ENCODE data around the gene ANKFY1. TPM values are rescaled to one million over a fixed set of nuclear protein-coding genes. Genes with fewer than 3 reads are reported as not detected.

Gene ANKFY1
- total RNA-seq, 2 donors from 2014 or later: 67.6 to 107 TPM

DNA sequence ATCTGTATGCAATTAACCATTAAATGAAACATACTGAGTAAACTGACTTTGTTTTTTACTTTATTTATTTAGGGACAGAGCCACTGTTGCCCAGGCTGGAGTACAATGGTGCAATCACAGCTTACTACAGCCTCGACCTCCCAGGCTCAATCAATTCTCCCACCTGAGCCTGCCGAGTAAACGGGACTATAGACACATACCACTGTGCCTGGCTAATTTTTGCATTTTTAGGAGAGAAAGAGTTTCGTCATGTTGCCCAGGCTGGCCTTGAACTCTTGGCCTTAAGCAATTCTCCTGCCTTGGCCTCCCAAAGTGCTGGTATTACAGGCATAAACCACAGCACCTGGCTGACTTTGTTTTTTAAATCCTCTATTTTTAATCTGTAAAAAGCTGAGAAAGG, 42.6 kb downstream of the ANKFY1 start:
- no peak for ATAC-seq
- H3K4me1 Mint-ChIP-seq (ENCODE audit: low read depth in 2 of 2): no peaks in the 10 kb centered on the region

DNA sequence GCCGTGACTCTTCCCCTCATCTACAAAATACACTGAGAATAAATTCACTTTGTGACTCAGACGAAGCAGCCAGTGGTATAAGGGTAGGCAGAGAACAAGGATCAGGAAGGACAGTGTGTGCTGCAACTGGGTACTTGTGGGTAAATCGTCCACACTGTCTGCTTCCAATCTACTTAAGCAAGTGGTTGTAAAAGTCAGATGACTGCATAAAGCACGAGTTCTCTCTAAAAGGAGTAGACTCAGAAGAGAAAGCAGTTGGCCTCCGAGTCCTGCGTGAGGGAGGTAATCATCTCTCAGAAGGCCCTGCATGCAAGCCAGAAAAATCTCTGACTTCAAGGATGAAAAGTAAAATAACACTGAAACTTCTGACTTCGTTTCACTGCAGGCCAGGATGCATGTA, 43.1 kb downstream of the ANKFY1 start:
- no peaks in the 10 kb centered on the region for H3K27me3 Mint-ChIP-seq
- peaks cover under 1% of the 10 kb centered on the region for H3K36me3 Mint-ChIP-seq
- no peak for DNase-seq (ENCODE audit: low spot score)
- no peak overlapping the region for H3K4me3 Mint-ChIP-seq
- no peak overlapping the region for H3K27ac Mint-ChIP-seq
- H3K4me1 Mint-ChIP-seq (ENCODE audit: low read depth in 2 of 2): peaks cover under 1% of the 10 kb centered on the region in 2 donors
- H3K9me3 Mint-ChIP-seq: no peaks in the 10 kb centered on the region
- ATAC-seq: no peak

More for the DNA sequence above, 42.6 kb downstream of the ANKFY1 start:
- no peaks in the 10 kb centered on the region for H3K9me3 Mint-ChIP-seq
- DNase-seq (ENCODE audit: low spot score): no peak
- no peaks in the 10 kb centered on the region for H3K27me3 Mint-ChIP-seq
- no peak overlapping the region for H3K4me3 Mint-ChIP-seq
- no peaks in the 10 kb centered on the region for H3K36me3 Mint-ChIP-seq
- no peak overlapping the region for H3K27ac Mint-ChIP-seq

DNA sequence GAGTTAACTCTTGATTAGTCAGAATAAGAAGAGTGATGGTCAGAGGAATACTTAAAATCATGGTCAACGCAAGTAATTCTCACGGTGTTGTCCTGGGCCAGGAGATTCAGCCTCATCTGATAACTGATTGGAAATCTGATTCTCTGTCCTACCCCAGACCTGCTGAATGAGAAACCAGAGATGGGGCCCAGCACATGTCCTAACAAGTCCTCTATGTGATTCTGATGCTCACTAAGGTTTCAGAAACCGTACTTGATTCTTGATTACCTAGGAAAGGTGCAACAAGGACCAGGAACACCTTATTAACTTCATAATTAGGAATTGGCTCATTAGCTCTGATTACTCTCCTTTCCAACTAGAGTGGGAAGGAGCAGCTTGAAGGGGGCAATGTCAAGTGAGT, 44.5 kb downstream of the ANKFY1 start:
- no peak for DNase-seq (ENCODE audit: low spot score)
- H3K36me3 Mint-ChIP-seq: peaks cover 5% of the 10 kb centered on the region
- H3K4me3 Mint-ChIP-seq: no peak overlapping the region
- no peaks in the 10 kb centered on the region for H3K27me3 Mint-ChIP-seq
- no peak for ATAC-seq
- H3K27ac Mint-ChIP-seq: no peak overlapping the region
- no peaks in the 10 kb centered on the region for H3K9me3 Mint-ChIP-seq
- H3K4me1 Mint-ChIP-seq (ENCODE audit: low read depth in 2 of 2): peaks cover 6 to 7% of the 10 kb centered on the region in 2 donors

- peaks cover 6 to 7% of the 10 kb centered on the region in 2 donors for H3K4me1 Mint-ChIP-seq (ENCODE audit: low read depth in 2 of 2)
- no peaks in the 10 kb centered on the region for H3K27me3 Mint-ChIP-seq
- DNase-seq (ENCODE audit: low spot score) (no peak), ATAC-seq (no peak)
- peaks cover 5% of the 10 kb centered on the region for H3K36me3 Mint-ChIP-seq
- H3K27ac Mint-ChIP-seq: peak overlapping the region in 1 of 2 donors; percentile 3
- no peaks in the 10 kb centered on the region for H3K9me3 Mint-ChIP-seq
- no peak overlapping the region for H3K4me3 Mint-ChIP-seq
These were observed 47.8 kb downstream of the ANKFY1 start for GRCh38 chr17:4215882-4216570.

DNA sequence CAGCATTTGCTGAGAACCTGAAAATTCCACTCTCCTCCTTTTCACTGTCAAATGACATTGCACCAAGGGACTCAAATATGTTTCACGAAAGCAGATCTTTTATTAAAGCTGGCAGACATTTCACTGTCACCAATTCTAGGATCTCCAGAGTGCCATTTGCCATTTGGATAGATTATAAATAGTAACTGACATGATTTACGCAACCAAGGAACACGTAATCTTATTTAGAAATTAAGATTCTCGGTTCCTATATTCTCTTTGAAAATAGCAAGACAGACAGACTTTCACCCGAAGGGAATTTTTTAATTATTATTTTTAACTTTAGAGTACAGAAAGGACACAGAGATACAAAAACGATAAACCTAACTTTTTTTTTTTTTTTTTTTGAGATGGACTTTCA, 49.6 kb downstream of the ANKFY1 start:
- H3K27ac Mint-ChIP-seq: no peak overlapping the region

GRCh38 chr17:4209611-4210010, 54.2 kb downstream of the ANKFY1 start:
- Mint-ChIP-seq H3K4me1 (ENCODE audit: low read depth in 2 of 2) (peaks cover 14% of the 10 kb centered on the region in 2 donors), H3K27me3 (no peaks in the 10 kb centered on the region), H3K9me3 (no peaks in the 10 kb centered on the region), H3K4me3 (no peak overlapping the region), H3K36me3 (peaks cover 19% of the 10 kb centered on the region), H3K27ac (no peak overlapping the region)
- ATAC-seq (no peak), DNase-seq (ENCODE audit: low spot score) (no peak)

More for the DNA sequence above, 49.6 kb downstream of the ANKFY1 start:
- ATAC-seq (no peak), DNase-seq (ENCODE audit: low spot score) (no peak)
- Mint-ChIP-seq H3K9me3 (no peaks in the 10 kb centered on the region), H3K4me1 (ENCODE audit: low read depth in 2 of 2) (peaks cover 7 to 9% of the 10 kb centered on the region in 2 donors), H3K27me3 (no peaks in the 10 kb centered on the region), H3K4me3 (no peak overlapping the region), H3K36me3 (peaks cover 11% of the 10 kb centered on the region)

- Mint-ChIP-seq H3K27me3 (no peaks in the 10 kb centered on the region), H3K4me3 (no peak overlapping the region), H3K9me3 (no peaks in the 10 kb centered on the region), H3K4me1 (ENCODE audit: low read depth in 2 of 2) (peaks cover 14 to 17% of the 10 kb centered on the region in 2 donors), H3K27ac (no peak overlapping the region), H3K36me3 (peaks cover 25% of the 10 kb centered on the region)
- no peak for DNase-seq (ENCODE audit: low spot score)
- no peak for ATAC-seq
These were observed 55.5 kb downstream of the ANKFY1 start for GRCh38 chr17:4208238-4208637.

DNA sequence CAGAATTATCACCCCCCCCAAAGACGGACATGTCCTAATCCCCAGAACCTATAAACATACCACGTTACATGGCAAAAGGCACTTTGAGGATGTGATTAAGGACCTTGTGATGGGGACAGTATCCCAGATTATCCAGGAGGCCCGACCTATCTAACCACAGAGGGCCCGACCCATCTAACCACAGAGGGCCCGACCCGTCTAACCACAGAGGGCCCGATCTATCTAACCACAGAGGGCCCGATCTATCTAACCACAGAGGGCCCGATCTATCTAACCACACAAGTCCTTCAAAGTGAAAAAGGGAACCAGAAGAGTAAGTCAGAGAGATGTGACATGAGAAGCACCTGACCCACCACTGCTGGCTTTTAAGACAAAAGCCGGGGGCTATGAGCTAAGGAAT, 56.8 kb downstream of the ANKFY1 start:
- ATAC-seq (peak in 1 of 2 donors; percentile 46), DNase-seq (ENCODE audit: low spot score) (no peak)
- Mint-ChIP-seq H3K27ac (peak overlapping the region in 1 of 2 donors; percentile 61), H3K4me3 (no peak overlapping the region), H3K27me3 (no peaks in the 10 kb centered on the region), H3K9me3 (no peaks in the 10 kb centered on the region), H3K36me3 (peaks cover 25% of the 10 kb centered on the region), H3K4me1 (ENCODE audit: low read depth in 2 of 2) (peaks cover 14 to 17% of the 10 kb centered on the region in 2 donors)

GRCh38 chr17:4205917-4206316, 57.9 kb downstream of the ANKFY1 start:
- no peaks in the 10 kb centered on the region for H3K9me3 Mint-ChIP-seq
- no peaks in the 10 kb centered on the region for H3K27me3 Mint-ChIP-seq
- H3K36me3 Mint-ChIP-seq: peaks cover 25% of the 10 kb centered on the region
- DNase-seq (ENCODE audit: low spot score) (no peak), ATAC-seq (no peak)
- no peak overlapping the region for H3K4me3 Mint-ChIP-seq
- H3K4me1 Mint-ChIP-seq (ENCODE audit: low read depth in 2 of 2): peaks cover 14 to 17% of the 10 kb centered on the region in 2 donors
- H3K27ac Mint-ChIP-seq: no peak overlapping the region

- Mint-ChIP-seq H3K27ac (no peak overlapping the region), H3K27me3 (no peaks in the 10 kb centered on the region), H3K36me3 (peaks cover 23% of the 10 kb centered on the region), H3K4me1 (ENCODE audit: low read depth in 2 of 2) (peaks cover 14 to 16% of the 10 kb centered on the region in 2 donors), H3K9me3 (no peaks in the 10 kb centered on the region), H3K4me3 (no peak overlapping the region)
- no peak for DNase-seq (ENCODE audit: low spot score)
- no peak for ATAC-seq
These were observed 59.0 kb downstream of the ANKFY1 start for GRCh38 chr17:4204710-4205173.

- H3K9me3 Mint-ChIP-seq: no peaks in the 10 kb centered on the region
- H3K27me3 Mint-ChIP-seq: no peaks in the 10 kb centered on the region
- peaks cover 14% of the 10 kb centered on the region in 2 donors for H3K4me1 Mint-ChIP-seq (ENCODE audit: low read depth in 2 of 2)
- DNase-seq (ENCODE audit: low spot score): no peak
- H3K36me3 Mint-ChIP-seq: peaks cover 20% of the 10 kb centered on the region
- no peak overlapping the region for H3K4me3 Mint-ChIP-seq
- ATAC-seq: no peak
- peak overlapping the region in 1 of 2 donors; percentile 30 for H3K27ac Mint-ChIP-seq
These were observed 59.6 kb downstream of the ANKFY1 start for GRCh38 chr17:4204190-4204589.

- H3K4me1 Mint-ChIP-seq (ENCODE audit: low read depth in 2 of 2): peaks cover 0 to 2% of the 10 kb centered on the region in 2 donors
- no peak for ATAC-seq
- no peaks in the 10 kb centered on the region for H3K27me3 Mint-ChIP-seq
- H3K36me3 Mint-ChIP-seq: peaks cover 11% of the 10 kb centered on the region
- H3K4me3 Mint-ChIP-seq: no peak overlapping the region
- H3K27ac Mint-ChIP-seq: no peak overlapping the region
- no peak for DNase-seq (ENCODE audit: low spot score)
- no peaks in the 10 kb centered on the region for H3K9me3 Mint-ChIP-seq
These were observed 62.6 kb downstream of the ANKFY1 start for GRCh38 chr17:4201226-4201625.

- H3K4me1 Mint-ChIP-seq (ENCODE audit: low read depth in 2 of 2): peaks cover 0 to 2% of the 10 kb centered on the region in 2 donors
These were observed 63.9 kb downstream of the ANKFY1 start for GRCh38 chr17:4199818-4200402.

GRCh38 chr17:4198995-4199394, 64.8 kb downstream of the ANKFY1 start:
- DNase-seq (ENCODE audit: low spot score) (no peak), ATAC-seq (no peak)
- no peak overlapping the region for H3K27ac Mint-ChIP-seq
- H3K9me3 Mint-ChIP-seq: no peaks in the 10 kb centered on the region
- no peaks in the 10 kb centered on the region for H3K27me3 Mint-ChIP-seq
- no peak overlapping the region for H3K4me3 Mint-ChIP-seq
- H3K4me1 Mint-ChIP-seq (ENCODE audit: low read depth in 2 of 2): peaks cover 0 to under 1% of the 10 kb centered on the region in 2 donors
- H3K36me3 Mint-ChIP-seq: peaks cover 13% of the 10 kb centered on the region

More at GRCh38 chr17:4199818-4200402, 63.9 kb downstream of the ANKFY1 start:
- Mint-ChIP-seq H3K36me3 (peaks cover 15% of the 10 kb centered on the region), H3K4me3 (no peak overlapping the region), H3K27me3 (no peaks in the 10 kb centered on the region), H3K9me3 (no peaks in the 10 kb centered on the region), H3K27ac (no peak overlapping the region)
- DNase-seq (ENCODE audit: low spot score) (no peak), ATAC-seq (peak in 1 of 2 donors; percentile 54)
